Measurements from ENCODE around the gene WT1. TPM values are rescaled to one million over a fixed set of nuclear protein-coding genes. Genes with fewer than 3 reads are reported as not detected.

Gene WT1
- total RNA-seq, 1 donor from 2014 or later: not detected

GRCh38 chr11:32388871-32389770 lies 46.2 kb downstream of the WT1 start:
- no peaks in the 10 kb centered on the region for H3K79me2 ChIP-seq (ENCODE audit: low read depth)
- no peak overlapping the region for H3K4me3 Mint-ChIP-seq
- H3K36me3 ChIP-seq: no peaks in the 10 kb centered on the region
- no peak overlapping the region for H2AFZ ChIP-seq (replicated peaks)
- no peak overlapping the region for H3K27ac ChIP-seq
- H3K4me2 ChIP-seq: no peak overlapping the region
- DNase-seq (ENCODE audit: low spot score): no peak
- H3F3A ChIP-seq (ENCODE audit: low read depth): no peaks in the 10 kb centered on the region
- H3K9me3 ChIP-seq (ENCODE audit: low read depth): no peaks in the 10 kb centered on the region
- H3K27ac Mint-ChIP-seq: no peak overlapping the region
- H3K4me1 Mint-ChIP-seq: no peaks in the 10 kb centered on the region
- no peaks in the 10 kb centered on the region for H3K9me3 Mint-ChIP-seq
- H4K20me1 ChIP-seq (ENCODE audit: low read depth): no peaks in the 10 kb centered on the region
- no peak overlapping the region for H3K4me3 ChIP-seq
- no peaks in the 10 kb centered on the region for H3K4me1 ChIP-seq
- no peak overlapping the region for H3K9ac ChIP-seq
- H3K27me3 ChIP-seq: no peaks in the 10 kb centered on the region
- H3K36me3 Mint-ChIP-seq: no peaks in the 10 kb centered on the region
- peaks cover 14% of the 10 kb centered on the region for H3K27me3 Mint-ChIP-seq (ENCODE audit: insufficient read depth, low read depth)
- TF ChIP-seq EZH2 (IDR thresholded peaks at IDR 0.05) (no peak), CTCF (IDR thresholded peaks at IDR 0.05) (no peak), EZH2phosphoT487 (IDR thresholded peaks at IDR 0.05) (no peak)

GRCh38 chr11:32388365-32388764 lies 47.0 kb downstream of the WT1 start:
- H3K27me3 ChIP-seq: no peaks in the 10 kb centered on the region
- no peaks in the 10 kb centered on the region for H3K4me1 ChIP-seq
- no peak overlapping the region for H3K4me3 ChIP-seq
- no peaks in the 10 kb centered on the region for H3F3A ChIP-seq (ENCODE audit: low read depth)
- H3K9ac ChIP-seq: no peak overlapping the region
- no peak overlapping the region for H3K27ac Mint-ChIP-seq
- no peak for DNase-seq (ENCODE audit: low spot score)
- H3K27me3 Mint-ChIP-seq (ENCODE audit: insufficient read depth, low read depth): peaks cover 11% of the 10 kb centered on the region
- no peak overlapping the region for H2AFZ ChIP-seq (replicated peaks)
- no peak overlapping the region for H3K4me2 ChIP-seq
- H3K4me1 Mint-ChIP-seq: no peaks in the 10 kb centered on the region
- no peak overlapping the region for H3K27ac ChIP-seq
- H3K4me3 Mint-ChIP-seq: no peak overlapping the region
- H4K20me1 ChIP-seq (ENCODE audit: low read depth): no peaks in the 10 kb centered on the region
- H3K36me3 Mint-ChIP-seq: no peaks in the 10 kb centered on the region
- no peak for TF ChIP-seq CTCF (IDR thresholded peaks at IDR 0.05)
- TF ChIP-seq EZH2 (IDR thresholded peaks at IDR 0.05): no peak
- no peak for TF ChIP-seq EZH2phosphoT487 (IDR thresholded peaks at IDR 0.05)
- H3K9me3 Mint-ChIP-seq: no peaks in the 10 kb centered on the region
- H3K9me3 ChIP-seq (ENCODE audit: low read depth): no peaks in the 10 kb centered on the region
- no peaks in the 10 kb centered on the region for H3K79me2 ChIP-seq (ENCODE audit: low read depth)
- no peaks in the 10 kb centered on the region for H3K36me3 ChIP-seq

- Histone ChIP-seq H3K4me1 (no peaks in the 10 kb centered on the region), H3K4me3 (no peak overlapping the region), H3K27me3 (no peaks in the 10 kb centered on the region), H3K9ac (no peak overlapping the region), H3K27ac (no peak overlapping the region), H2AFZ (replicated peaks) (no peak overlapping the region), H3F3A (ENCODE audit: low read depth) (no peaks in the 10 kb centered on the region), H3K36me3 (no peaks in the 10 kb centered on the region), H3K9me3 (ENCODE audit: low read depth) (no peaks in the 10 kb centered on the region), H3K4me2 (no peak overlapping the region), H4K20me1 (ENCODE audit: low read depth) (no peaks in the 10 kb centered on the region), H3K79me2 (ENCODE audit: low read depth) (no peaks in the 10 kb centered on the region)
- peaks cover 10% of the 10 kb centered on the region for H3K27me3 Mint-ChIP-seq (ENCODE audit: insufficient read depth, low read depth)
- H3K36me3 Mint-ChIP-seq: no peaks in the 10 kb centered on the region
- no peak overlapping the region for H3K27ac Mint-ChIP-seq
- TF ChIP-seq CTCF (IDR thresholded peaks at IDR 0.05): no peak
- no peaks in the 10 kb centered on the region for H3K4me1 Mint-ChIP-seq
- H3K9me3 Mint-ChIP-seq: no peaks in the 10 kb centered on the region
- H3K4me3 Mint-ChIP-seq: no peak overlapping the region
- no peak for DNase-seq (ENCODE audit: low spot score)
These were observed 47.9 kb downstream of the WT1 start for GRCh38 chr11:32387411-32387810.
